ENCODE measurements around the gene ZMYND11.

DNA sequence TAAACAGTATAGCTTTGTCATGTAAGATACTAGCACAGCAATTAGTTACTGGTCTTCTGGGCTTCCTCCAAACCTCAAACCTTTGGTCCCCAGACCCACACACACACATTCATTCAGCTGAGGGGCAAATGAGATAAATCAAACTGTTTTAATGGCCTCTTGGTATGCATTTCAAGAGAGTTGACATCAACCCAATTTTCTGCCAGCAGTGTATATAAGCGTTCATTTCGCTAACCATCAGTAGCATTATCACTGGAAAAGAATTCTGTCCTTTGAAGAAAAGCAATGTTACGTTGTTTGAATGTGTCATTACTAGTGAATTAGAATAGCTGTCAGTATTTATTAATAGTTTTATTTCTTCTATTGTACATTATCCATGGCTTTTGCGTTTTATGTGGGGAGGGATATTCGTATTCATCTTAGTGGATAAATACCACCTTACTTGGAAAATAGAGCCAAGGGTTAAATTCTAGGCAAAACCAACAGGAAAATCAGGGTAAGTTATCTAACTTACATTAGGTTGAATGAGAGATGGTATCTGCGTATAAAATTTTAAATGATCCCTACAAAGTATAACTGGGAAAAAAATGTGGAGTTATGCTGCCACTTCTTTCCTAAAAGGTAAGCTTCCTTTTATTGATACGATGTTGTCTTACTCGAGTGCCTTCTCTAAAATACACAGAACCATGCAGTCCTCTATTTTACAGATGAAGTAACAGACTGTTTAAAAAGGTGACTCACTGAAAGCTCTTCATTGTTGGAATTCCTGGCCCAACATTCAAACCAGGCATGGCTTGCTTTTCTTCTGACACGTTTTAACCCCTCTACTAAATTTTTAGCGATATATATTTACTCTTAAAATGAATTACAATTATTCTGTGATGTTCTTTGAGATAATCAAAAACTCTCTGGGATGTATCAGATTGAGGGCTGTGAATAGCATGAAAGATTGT is 2.0 kb upstream of the ZMYND11 start:
- TF ChIP-seq, protein P1, sequence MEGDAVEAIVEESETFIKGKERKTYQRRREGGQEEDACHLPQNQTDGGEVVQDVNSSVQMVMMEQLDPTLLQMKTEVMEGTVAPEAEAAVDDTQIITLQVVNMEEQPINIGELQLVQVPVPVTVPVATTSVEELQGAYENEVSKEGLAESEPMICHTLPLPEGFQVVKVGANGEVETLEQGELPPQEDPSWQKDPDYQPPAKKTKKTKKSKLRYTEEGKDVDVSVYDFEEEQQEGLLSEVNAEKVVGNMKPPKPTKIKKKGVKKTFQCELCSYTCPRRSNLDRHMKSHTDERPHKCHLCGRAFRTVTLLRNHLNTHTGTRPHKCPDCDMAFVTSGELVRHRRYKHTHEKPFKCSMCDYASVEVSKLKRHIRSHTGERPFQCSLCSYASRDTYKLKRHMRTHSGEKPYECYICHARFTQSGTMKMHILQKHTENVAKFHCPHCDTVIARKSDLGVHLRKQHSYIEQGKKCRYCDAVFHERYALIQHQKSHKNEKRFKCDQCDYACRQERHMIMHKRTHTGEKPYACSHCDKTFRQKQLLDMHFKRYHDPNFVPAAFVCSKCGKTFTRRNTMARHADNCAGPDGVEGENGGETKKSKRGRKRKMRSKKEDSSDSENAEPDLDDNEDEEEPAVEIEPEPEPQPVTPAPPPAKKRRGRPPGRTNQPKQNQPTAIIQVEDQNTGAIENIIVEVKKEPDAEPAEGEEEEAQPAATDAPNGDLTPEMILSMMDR (IDR thresholded peaks at IDR 0.05): no peak
- no peak for TF ChIP-seq POLR2A (IDR thresholded peaks at IDR 0.05)

All from Peyer's patch (tissue), 4 donors.